Measurements from ENCODE around the gene NUPR2. TPM values are rescaled to one million over a fixed set of nuclear protein-coding genes. Genes with fewer than 3 reads are reported as not detected.

NUPR2 gene
- total and polyA plus RNA-seq, 5 donors, result not detected

Other genes starting within 250 kb of the NUPR2 start
- gene ZNF713, start 229.0 kb downstream of the NUPR2 start, total RNA-seq, result 1 to 10 TPM; 2.8 to 7.3 (median 3.5) TPM
- gene ZNF713, start 229.0 kb downstream of the NUPR2 start, polyA plus RNA-seq, result 2.0 TPM
- 10 to 100 TPM; 16.6 to 22.2 (median 19.3) TPM for gene MRPS17, start 164.5 kb downstream of the NUPR2 start, total RNA-seq
- gene MRPS17, start 164.5 kb downstream of the NUPR2 start, polyA plus RNA-seq, result 19.1 TPM
- gene NIPSNAP2, start 151.8 kb downstream of the NUPR2 start, total RNA-seq, result 100 to 1,000 TPM; 209 to 280 (median 253) TPM
- 209 TPM for gene NIPSNAP2, start 151.8 kb downstream of the NUPR2 start, polyA plus RNA-seq
- 10 to 100 TPM; 10.8 to 19.1 (median 13.4) TPM for gene PSPH, start 65.0 kb downstream of the NUPR2 start, total RNA-seq
- 6.5 TPM for gene PSPH, start 65.0 kb downstream of the NUPR2 start, polyA plus RNA-seq
- 10 to 100 TPM; 58.5 to 72.6 (median 69.5) TPM for gene CCT6A, start 64.7 kb downstream of the NUPR2 start, total RNA-seq
- 79.0 TPM for gene CCT6A, start 64.7 kb downstream of the NUPR2 start, polyA plus RNA-seq
- 10 to 100 TPM; 42.7 to 50.0 (median 44.4) TPM for gene SUMF2, start 52.1 kb downstream of the NUPR2 start, total RNA-seq
- gene SUMF2, start 52.1 kb downstream of the NUPR2 start, polyA plus RNA-seq, result 39.8 TPM
- 10 to 100 TPM; 22.6 to 50.4 (median 29.6) TPM for gene PHKG1, start 23.5 kb downstream of the NUPR2 start, total RNA-seq
- 24.5 TPM for gene PHKG1, start 23.5 kb downstream of the NUPR2 start, polyA plus RNA-seq
- 100 to 1,000 TPM; 376 to 473 (median 432) TPM for gene CHCHD2, start 9.9 kb downstream of the NUPR2 start, total RNA-seq
- gene CHCHD2, start 9.9 kb downstream of the NUPR2 start, polyA plus RNA-seq, result 522 TPM